ENCODE results near the gene FOXA2. TPM values are rescaled to one million over a fixed set of nuclear protein-coding genes. Genes with fewer than 3 reads are reported as not detected.

The FOXA2 gene
- total RNA-seq, 1 experiment from 2014 or later: 28.0 TPM

- no peaks in the 10 kb centered on the region for H3K36me3 ChIP-seq (ENCODE audit: control insufficient read depth, insufficient read depth, low read length)
- H3K27me3 ChIP-seq (ENCODE audit: control insufficient read depth, insufficient read depth, low read length): no peaks in the 10 kb centered on the region
- H3K27ac ChIP-seq (ENCODE audit: low read length): no peak overlapping the region
- in situ Hi-C loops (cut with HindIII; ENCODE audit: low pct_unique_long_range_greater_than_20kb, low sequenced_read_pairs) (no loop called here), intact Hi-C loops (cut with micrococcal nuclease; ENCODE audit: unreplicated experiment) (no loop called here)
- DNase-seq (ENCODE audit: low read depth, low spot score): no peak
- ATAC-seq: no peak
- TF ChIP-seq REST (IDR thresholded peaks at IDR 0.05; ENCODE audit: insufficient read depth in 1 of 2, low read depth in 2 of 2, low read length in 1 of 2): no peak
- TF ChIP-seq SIN3A (IDR thresholded peaks at IDR 0.05; ENCODE audit: borderline replicate concordance, insufficient read depth, low read depth, low read length): no peak
- TF ChIP-seq TCF7L2 (IDR thresholded peaks at IDR 0.05; ENCODE audit: low read depth, low read length): no peak
- TF ChIP-seq POLR2AphosphoS5 (IDR thresholded peaks at IDR 0.05; ENCODE audit: low read depth, low read length): no peak
- no peak for TF ChIP-seq CTCF (IDR thresholded peaks at IDR 0.05)
- ChIA-PET POLR2A (no interaction called here), CTCF (no interaction called here)
- BruUV-seq (replicated peaks): no TSS peak
- no peak overlapping the region for H3K4me3 ChIP-seq (ENCODE audit: low read depth in 2 of 2, low read length in 2 of 2)
- H3K9me3 ChIP-seq (ENCODE audit: control insufficient read depth, insufficient read depth, low read depth, low read length): peaks cover 2% of the 10 kb centered on the region; the same call in 1 of the 2 replicates
- no peaks in the 10 kb centered on the region for H3K4me1 ChIP-seq (ENCODE audit: control insufficient read depth, insufficient read depth, low read length)
Measured at GRCh38 chr20:22557403-22558276, 26.7 kb downstream of the FOXA2 start.

- Histone ChIP-seq H3K27me3 (ENCODE audit: control insufficient read depth, insufficient read depth, low read length) (no peaks in the 10 kb centered on the region), H3K4me3 (ENCODE audit: low read depth in 2 of 2, low read length in 2 of 2) (no peak overlapping the region), H3K4me1 (ENCODE audit: control insufficient read depth, insufficient read depth, low read length) (no peaks in the 10 kb centered on the region), H3K9me3 (ENCODE audit: control insufficient read depth, insufficient read depth, low read depth, low read length) (peaks cover 2% of the 10 kb centered on the region; the same call in 1 of the 2 replicates), H3K27ac (ENCODE audit: low read length) (no peak overlapping the region), H3K36me3 (ENCODE audit: control insufficient read depth, insufficient read depth, low read length) (no peaks in the 10 kb centered on the region)
- ChIA-PET CTCF (no interaction called here), POLR2A (no interaction called here)
- ATAC-seq (no peak), DNase-seq (ENCODE audit: low read depth, low spot score) (no peak)
- TF ChIP-seq SIN3A (IDR thresholded peaks at IDR 0.05; ENCODE audit: borderline replicate concordance, insufficient read depth, low read depth, low read length): no peak
- no peak for TF ChIP-seq POLR2AphosphoS5 (IDR thresholded peaks at IDR 0.05; ENCODE audit: low read depth, low read length)
- TF ChIP-seq TCF7L2 (IDR thresholded peaks at IDR 0.05; ENCODE audit: low read depth, low read length): no peak
- no peak for TF ChIP-seq REST (IDR thresholded peaks at IDR 0.05; ENCODE audit: insufficient read depth in 1 of 2, low read depth in 2 of 2, low read length in 1 of 2)
- no peak for TF ChIP-seq CTCF (IDR thresholded peaks at IDR 0.05)
- BruUV-seq (replicated peaks): no TSS peak
- intact Hi-C loops (cut with micrococcal nuclease; ENCODE audit: unreplicated experiment): no loop called here
- in situ Hi-C loops (cut with HindIII; ENCODE audit: low pct_unique_long_range_greater_than_20kb, low sequenced_read_pairs): no loop called here
Measured at GRCh38 chr20:22556565-22557056, 27.8 kb downstream of the FOXA2 start.

Measured in Panc1 (cell line).